Endothelial cell of umbilical vein (primary cell): ENCODE results near the gene AUTS2. TPM values are rescaled to one million over a fixed set of nuclear protein-coding genes. Genes with fewer than 3 reads are reported as not detected.

Source experiments
- BruUV-seq: library from RNA; stranded (reverse); fragments of 400-500 nt; replicated peaks from 2 replicates; lab custom pipeline; 2021; lab: Mats Ljungman, UMichigan
- CTCF ChIA-PET: fragments of 300-600, 350-600 bp; sonication (Branson Sonifier 250); formaldehyde crosslinking; loops from one replicate; lab custom pipeline; 2021; ENCODE audit warnings: antibody characterized with exemption, inconsistent platforms; lab: Charles Lee
- POLR2A ChIA-PET: fragments of 300-600, 350-600 bp; sonication (Branson Sonifier 250); formaldehyde crosslinking; loops from one replicate; lab custom pipeline; 2021; ENCODE audit warnings: antibody characterized with exemption, inconsistent platforms; lab: Charles Lee
- DNase-seq: peaks from one replicate; pipeline ENCODE4 v3.0.0-alpha.2; 2011; ENCODE audit warnings: low read depth, low spot score
- FAIRE-seq: peaks from 2 replicates; lab custom pipeline; 2011; peaks lifted over from hg19 to GRCh38; lab: Jason Lieb, UNC
- H2AFZ ChIP-seq: 2 replicates; pipeline ENCODE4 v1.6.0; 2012; ENCODE audit warnings: low read depth, low read length, control low read depth, inconsistent platforms
- H3K27ac ChIP-seq: 2 replicates; pipeline ENCODE4 v1.5.1; 2011; ENCODE audit warnings: low read depth, mild to moderate bottlenecking, control low read depth, low read length, moderate library complexity; ENCODE audit not compliant: insufficient read depth
- H3K27me3 ChIP-seq, 2 experiments: 2 replicates each; pipeline versions ENCODE4 v1.6.0 to v1.6.1; 2011; ENCODE audit warnings: low read length in 2 of 2, mixed read lengths in 1 of 2; ENCODE audit not compliant: control insufficient read depth in 2 of 2, insufficient read depth in 2 of 2
- H3K36me3 ChIP-seq, 2 experiments: 2 replicates in 1 of 2; 3 replicates in 1 of 2; pipeline ENCODE4 v1.5.1; 2011; ENCODE audit warnings: low read length in 2 of 2, mild to moderate bottlenecking in 1 of 2, moderate library complexity in 1 of 2; ENCODE audit not compliant: control insufficient read depth in 2 of 2, insufficient read depth in 2 of 2; ENCODE audit errors: extremely low read depth in 1 of 2
- H3K4me1 ChIP-seq: 3 replicates; pipeline ENCODE4 v1.5.1; 2011; ENCODE audit warnings: mild to moderate bottlenecking, low read length; ENCODE audit not compliant: control insufficient read depth, insufficient read depth; ENCODE audit errors: extremely low read depth
- H3K4me2 ChIP-seq: 2 replicates; pipeline ENCODE4 v1.6.1; 2011; ENCODE audit warnings: low read length, control low read depth, mixed read lengths; ENCODE audit not compliant: insufficient read depth
- H3K4me3 ChIP-seq, 3 experiments: fragments of 200-600 bp in 1 of 3; sonication (generic), shearing (Covaris generic) in 1 of 3; replicated peaks in 1 of 3; 2 replicates each; pipeline ENCODE4 v1.5.1; 2011 to 2016; ENCODE audit warnings: control low read depth in 3 of 3, low read length in 3 of 3, mild to moderate bottlenecking in 2 of 3, inconsistent platforms in 1 of 3, low read depth in 1 of 3, moderate library complexity in 1 of 3; ENCODE audit not compliant: insufficient read depth in 1 of 3
- H3K79me2 ChIP-seq: 2 replicates; pipeline ENCODE4 v1.6.0; 2012; ENCODE audit warnings: low read length, inconsistent platforms; ENCODE audit not compliant: control insufficient read depth, insufficient read depth
- H3K9ac ChIP-seq: replicated peaks from 2 replicates; pipeline ENCODE3; 2011; ENCODE audit warnings: low read length, control low read depth; ENCODE audit not compliant: insufficient read depth; ENCODE audit errors: extremely low read depth
- H3K9me1 ChIP-seq: replicated peaks from 3 replicates; pipeline ENCODE4 v1.6.0; 2011; ENCODE audit warnings: mild to moderate bottlenecking, low read length; ENCODE audit not compliant: control insufficient read depth, insufficient read depth; ENCODE audit errors: extremely low read depth
- H3K9me3 ChIP-seq: replicated peaks from 2 replicates; pipeline ENCODE4 v1.5.1; 2012; ENCODE audit warnings: low read length, inconsistent platforms; ENCODE audit not compliant: control insufficient read depth, insufficient read depth
- H4K20me1 ChIP-seq: replicated peaks from 2 replicates; pipeline ENCODE3; 2011; ENCODE audit warnings: mild to moderate bottlenecking, low read length; ENCODE audit not compliant: control insufficient read depth, insufficient read depth; ENCODE audit errors: extremely low read depth
- GATA2 ChIP-seq: IDR thresholded peaks from 2 replicates; pipeline ENCODE4 v1.7.0; 2011; ENCODE audit warnings: low read depth, mild to moderate bottlenecking, moderate library complexity, mixed read lengths, low read length; ENCODE audit not compliant: insufficient read length, insufficient read depth
- JUN ChIP-seq: IDR thresholded peaks from 2 replicates; pipeline ENCODE4 v1.6.1; 2011; ENCODE audit warnings: borderline replicate concordance, low read depth; ENCODE audit not compliant: insufficient read length, insufficient read depth
- MYC ChIP-seq: IDR thresholded peaks from one replicate; pipeline ENCODE4 v1.6.1; 2011; ENCODE audit warnings: mild to moderate bottlenecking, low read depth, low read length
- dilution Hi-C: fragments of 300-500 bp; cut with MboI; formaldehyde crosslinking; loops from one replicate; pipeline ENCODE4 v1.15.0; 2019; ENCODE audit warnings: low sequenced_read_pairs; ENCODE audit not compliant: extremely low pct_ligation_motif_present
- intact Hi-C: fragments of 100-400 bp; cut with micrococcal nuclease; formaldehyde crosslinking; loops from one replicate; pipeline ENCODE4 v1.10.0; 2022
- polyA plus RNA-seq, 4 experiments: library from polyadenylated mRNA; depleted of rRNA in 3 of 4; stranded (reverse) in 3 of 4; unstranded in 1 of 4; fragments of >200 nt; gene quantifications; 2 replicates each; pipeline versions ENCODE4 v1.2.1 to v1.2.3, GENCODE V29; 2011 to 2012; ENCODE audit warnings: missing spikeins in 1 of 4
- total RNA-seq: library from RNA; stranded (reverse); gene quantifications from 2 replicates; pipeline ENCODE4 v1.2.3, GENCODE V29; 2021
- TF ChIP-seq, protein P1 (sequence below): IDR thresholded peaks from 2 replicates; pipeline ENCODE4 v1.6.1; 2011; ENCODE audit not compliant: insufficient read depth, insufficient read length
- TF ChIP-seq, protein P2 (sequence below), 2 donors: IDR thresholded peaks; 1 replicate in 1 of 2; 2 replicates in 1 of 2; pipeline ENCODE4 v1.5.1; 2011; ENCODE audit warnings: low read length in 2 of 2, mild to moderate bottlenecking in 2 of 2, moderate library complexity in 2 of 2, control low read depth in 1 of 2, inconsistent platforms in 1 of 2, low read depth in 1 of 2; ENCODE audit not compliant: insufficient read depth in 1 of 2; ENCODE audit errors: extremely low read depth in 1 of 2

The AUTS2 gene
- total and polyA plus RNA-seq, 2 donors (not counting 3 experiments of a cell fraction or from before 2014, with no cell fraction given): 0.59 to 8.0 TPM

GRCh38 chr7:69735582-69735981 is 137.3 kb downstream of the AUTS2 start:
- BruUV-seq: no TSS peak
- no peak overlapping the region for H3K9ac ChIP-seq
- H3K4me1 ChIP-seq: no peaks in the 10 kb centered on the region
- H3K79me2 ChIP-seq: no peaks in the 10 kb centered on the region
- H4K20me1 ChIP-seq: no peaks in the 10 kb centered on the region
- no peak for DNase-seq
- CTCF ChIA-PET: no interaction called here
- no peaks in the 10 kb centered on the region for H3K36me3 ChIP-seq
- H3K27me3 ChIP-seq: no peaks in the 10 kb centered on the region
- no peak overlapping the region for H3K4me3 ChIP-seq
- intact Hi-C loops: no loop called here
- POLR2A ChIA-PET: no interaction called here
- no peaks in the 10 kb centered on the region for H3K9me3 ChIP-seq
- TF ChIP-seq, protein P1, sequence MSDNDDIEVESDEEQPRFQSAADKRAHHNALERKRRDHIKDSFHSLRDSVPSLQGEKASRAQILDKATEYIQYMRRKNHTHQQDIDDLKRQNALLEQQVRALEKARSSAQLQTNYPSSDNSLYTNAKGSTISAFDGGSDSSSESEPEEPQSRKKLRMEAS: no peak
- TF ChIP-seq JUN: no peak
- TF ChIP-seq MYC: no peak
- TF ChIP-seq, protein P2, sequence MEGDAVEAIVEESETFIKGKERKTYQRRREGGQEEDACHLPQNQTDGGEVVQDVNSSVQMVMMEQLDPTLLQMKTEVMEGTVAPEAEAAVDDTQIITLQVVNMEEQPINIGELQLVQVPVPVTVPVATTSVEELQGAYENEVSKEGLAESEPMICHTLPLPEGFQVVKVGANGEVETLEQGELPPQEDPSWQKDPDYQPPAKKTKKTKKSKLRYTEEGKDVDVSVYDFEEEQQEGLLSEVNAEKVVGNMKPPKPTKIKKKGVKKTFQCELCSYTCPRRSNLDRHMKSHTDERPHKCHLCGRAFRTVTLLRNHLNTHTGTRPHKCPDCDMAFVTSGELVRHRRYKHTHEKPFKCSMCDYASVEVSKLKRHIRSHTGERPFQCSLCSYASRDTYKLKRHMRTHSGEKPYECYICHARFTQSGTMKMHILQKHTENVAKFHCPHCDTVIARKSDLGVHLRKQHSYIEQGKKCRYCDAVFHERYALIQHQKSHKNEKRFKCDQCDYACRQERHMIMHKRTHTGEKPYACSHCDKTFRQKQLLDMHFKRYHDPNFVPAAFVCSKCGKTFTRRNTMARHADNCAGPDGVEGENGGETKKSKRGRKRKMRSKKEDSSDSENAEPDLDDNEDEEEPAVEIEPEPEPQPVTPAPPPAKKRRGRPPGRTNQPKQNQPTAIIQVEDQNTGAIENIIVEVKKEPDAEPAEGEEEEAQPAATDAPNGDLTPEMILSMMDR (IDR thresholded peaks at IDR 0.05; ENCODE audit: extremely low read depth in 1 of 2, insufficient read depth in 1 of 2, low read depth in 1 of 2, low read length in 2 of 2): no peak
- no peak for TF ChIP-seq GATA2
- no peak for FAIRE-seq
- no peak overlapping the region for H2AFZ ChIP-seq
- H3K4me2 ChIP-seq: no peak overlapping the region
- H3K27ac ChIP-seq: no peak overlapping the region
- no peaks in the 10 kb centered on the region for H3K9me1 ChIP-seq
- dilution Hi-C loops: no loop called here
